GM19328 (cell line): ENCODE results near the gene F11.
"Not testable (repeated sequence)": the region's sequence is repeated elsewhere in the genome, so short reads cannot be mapped to it uniquely, and the experiment has no call there.

Source experiments
- ATAC-seq: cut with Tn5 transposase; IDR thresholded peaks from one replicate; pipeline ENCODE4 v1.9.1; 2021; ENCODE audit warnings: mild to moderate bottlenecking, moderate library complexity; ENCODE audit not compliant: unreplicated experiment

F11 gene

DNA sequence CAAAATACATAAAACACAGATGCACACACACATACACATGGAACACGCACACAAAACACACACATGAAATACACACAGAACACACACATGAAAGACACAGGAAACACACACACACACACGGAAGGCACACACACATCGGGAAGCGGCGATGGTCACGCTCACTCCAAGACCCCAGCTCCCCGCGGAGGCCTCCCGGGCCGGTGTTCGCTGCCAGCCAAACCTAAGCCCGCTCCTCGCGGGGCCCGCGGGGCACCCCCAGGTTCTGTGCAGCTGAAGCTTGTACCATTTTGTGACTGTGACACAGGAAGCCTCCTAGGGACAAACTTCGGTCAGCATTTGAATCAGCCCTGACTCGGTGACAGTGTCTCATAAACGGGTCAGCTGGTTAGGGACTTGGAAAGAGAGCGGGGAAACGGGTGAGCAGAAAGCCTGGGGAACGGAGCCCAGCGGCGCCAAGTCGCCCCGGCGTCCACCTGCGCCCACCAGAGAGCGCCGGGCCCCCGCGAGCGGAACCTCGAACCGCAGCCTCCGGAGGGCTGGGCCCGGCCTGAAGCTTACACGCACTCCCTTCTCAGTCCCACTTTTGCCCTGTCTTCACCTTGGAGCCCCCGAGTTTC, 32.1 kb downstream of the F11 start:
- no peak for ATAC-seq

DNA sequence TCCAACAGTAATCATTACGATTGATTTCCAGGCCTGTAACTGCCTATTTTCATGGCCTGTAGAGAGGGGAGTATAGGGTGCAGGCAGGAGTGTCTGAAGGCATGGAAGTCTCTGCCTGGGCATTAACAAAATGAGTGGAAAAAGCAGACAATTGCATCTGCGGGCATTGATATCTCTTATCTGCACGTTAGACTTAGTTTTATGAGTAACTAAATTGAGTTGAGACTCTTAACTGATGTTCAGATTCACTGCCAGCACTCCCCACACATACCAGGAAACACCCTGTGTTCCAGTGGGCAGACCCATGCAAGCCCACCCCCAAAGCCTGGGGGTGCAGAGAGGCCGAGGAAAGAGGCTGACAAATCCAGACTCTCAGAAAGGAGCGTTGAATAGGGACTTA, 33.3 kb downstream of the F11 start:
- ATAC-seq = no peak

DNA sequence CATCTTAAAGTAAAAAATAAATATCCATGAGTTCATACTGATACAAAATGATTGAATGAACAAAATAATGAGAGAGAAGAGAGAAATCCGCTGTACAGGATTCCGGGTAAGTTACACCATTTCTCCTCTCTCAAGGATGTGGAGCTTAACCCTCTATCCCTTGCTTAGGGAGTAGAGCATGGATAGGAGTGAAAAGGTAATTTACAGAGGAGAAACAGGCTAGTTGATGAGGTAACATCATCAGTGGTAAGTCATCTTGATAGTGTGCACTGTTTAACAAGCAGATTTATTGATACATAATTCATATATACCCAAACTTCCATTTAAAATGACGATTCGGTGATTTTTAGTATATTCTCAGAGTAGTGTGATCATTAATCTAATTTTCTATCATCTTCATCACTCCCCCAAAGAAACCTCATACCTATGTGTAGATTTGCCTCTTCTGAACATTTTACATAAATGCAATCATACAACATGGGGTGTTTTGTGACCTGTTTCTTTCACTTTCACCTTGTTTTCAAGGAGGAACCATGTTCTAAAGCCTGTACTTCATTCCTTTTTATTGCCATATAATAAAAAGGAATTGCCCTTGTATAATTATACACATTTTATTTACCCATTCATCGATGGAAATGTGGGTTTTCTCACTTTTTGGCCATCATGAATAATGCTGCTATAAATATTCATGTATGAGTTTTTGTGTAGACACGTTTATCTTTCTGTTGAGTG, 34.8 kb downstream of the F11 start:
- no peak for ATAC-seq

DNA sequence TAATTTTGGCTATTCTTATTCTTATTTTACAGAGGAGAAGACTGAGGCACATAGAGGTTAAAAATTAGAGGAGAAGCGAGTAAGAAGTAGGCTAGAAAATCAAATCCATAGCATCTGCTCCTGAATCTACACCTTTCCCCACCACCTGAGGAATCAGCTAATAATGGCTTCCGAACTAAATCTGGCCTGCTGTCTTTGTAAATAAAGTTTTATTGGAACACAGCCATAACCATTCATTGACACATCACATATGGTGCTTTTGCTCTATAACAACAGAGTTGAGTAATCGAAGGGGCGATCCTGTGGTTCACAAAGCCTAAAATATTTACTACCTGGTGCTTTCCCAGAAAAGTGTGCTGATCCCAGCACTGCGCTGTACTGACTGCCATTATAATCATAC, 38.2 kb downstream of the F11 start:
- ATAC-seq = no peak

DNA sequence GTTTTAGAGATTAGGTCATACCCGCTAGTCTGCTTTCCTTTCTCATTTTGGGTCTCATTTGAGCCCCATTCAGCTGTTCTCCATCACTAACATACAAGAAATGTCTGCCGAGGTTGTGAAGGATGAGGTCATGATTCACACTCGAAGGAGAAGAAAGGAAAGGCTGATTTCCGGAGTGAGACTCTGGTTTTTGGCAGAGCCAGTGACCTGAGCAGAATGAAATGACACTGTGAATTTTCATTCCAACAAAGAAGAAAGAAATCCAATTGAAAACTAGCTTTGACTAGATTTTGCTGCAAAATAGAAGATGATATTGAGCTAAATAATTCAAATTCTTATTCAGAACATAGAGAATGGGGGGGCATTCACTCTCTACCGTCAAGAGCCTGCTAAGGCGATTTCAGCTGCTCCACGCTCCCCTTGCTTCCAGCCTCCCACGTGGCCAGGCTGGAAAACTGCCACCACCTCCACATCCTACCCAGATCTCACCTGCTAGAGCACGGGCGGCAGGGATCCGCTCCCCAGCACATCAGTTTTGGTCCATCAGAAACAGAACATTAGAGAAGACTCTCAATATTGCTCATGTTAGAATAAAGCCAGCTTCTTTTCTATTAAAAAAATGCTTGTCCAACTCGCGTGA, 39.0 kb downstream of the F11 start:
- no peak for ATAC-seq

DNA sequence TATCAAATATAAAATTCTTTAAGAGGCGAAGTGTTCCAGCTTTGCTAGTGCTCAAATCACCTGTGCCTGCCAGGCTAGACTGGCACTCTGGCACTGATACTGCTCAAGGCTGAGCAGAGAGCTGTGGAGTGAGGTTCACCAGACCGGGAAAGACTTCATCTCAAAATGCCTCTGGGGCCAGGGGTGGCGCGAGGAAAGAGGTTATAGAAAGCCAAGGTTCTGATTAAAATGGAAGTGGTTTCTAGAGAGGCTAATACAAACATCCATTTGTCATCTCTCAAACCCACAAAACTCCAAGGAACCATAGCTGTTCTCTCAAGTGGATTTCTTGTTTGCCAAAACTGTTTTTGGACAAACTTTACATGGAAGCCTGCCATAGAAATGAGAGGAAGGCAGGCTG, 41.5 kb downstream of the F11 start:
- ATAC-seq = no peak

DNA sequence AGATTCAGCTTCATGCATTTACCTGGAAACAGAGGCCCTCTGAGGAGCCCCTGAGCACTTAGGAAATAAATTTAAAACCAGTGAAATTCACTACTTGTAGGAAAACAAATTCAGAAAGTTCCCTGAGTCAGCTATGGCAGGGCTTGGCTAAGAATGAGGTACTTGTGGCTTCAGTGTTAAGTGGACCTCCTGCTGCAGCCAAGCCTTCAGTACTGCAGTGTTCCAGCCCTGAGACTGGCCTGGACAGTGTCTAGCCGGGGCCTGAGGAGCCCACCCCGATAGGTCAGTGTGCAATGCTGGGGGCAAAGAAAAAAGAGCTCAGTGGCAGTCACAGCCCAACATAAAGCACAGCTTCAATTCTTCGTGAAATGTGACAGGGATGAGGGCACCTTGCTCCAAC, 41.9 kb downstream of the F11 start:
- ATAC-seq = no peak

DNA sequence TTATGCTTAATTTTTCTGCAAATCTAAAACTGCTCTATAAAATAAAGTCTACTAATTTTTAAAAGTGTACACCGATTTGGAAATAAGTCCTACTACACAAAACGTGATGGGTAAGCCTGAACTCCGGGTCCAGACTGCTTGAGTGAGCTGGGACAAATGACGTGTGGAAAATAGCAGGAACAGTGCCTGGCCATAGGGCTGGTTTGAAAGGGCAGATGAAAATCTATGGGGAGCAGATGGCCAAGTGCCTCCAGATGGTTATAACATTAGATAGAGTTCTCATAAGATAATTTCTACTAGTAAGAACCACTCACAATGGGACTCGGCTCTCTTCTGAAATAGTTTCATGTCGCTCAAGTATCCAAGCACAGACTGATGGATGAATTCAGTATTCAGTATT, 52.5 kb downstream of the F11 start:
- ATAC-seq = no peak

DNA sequence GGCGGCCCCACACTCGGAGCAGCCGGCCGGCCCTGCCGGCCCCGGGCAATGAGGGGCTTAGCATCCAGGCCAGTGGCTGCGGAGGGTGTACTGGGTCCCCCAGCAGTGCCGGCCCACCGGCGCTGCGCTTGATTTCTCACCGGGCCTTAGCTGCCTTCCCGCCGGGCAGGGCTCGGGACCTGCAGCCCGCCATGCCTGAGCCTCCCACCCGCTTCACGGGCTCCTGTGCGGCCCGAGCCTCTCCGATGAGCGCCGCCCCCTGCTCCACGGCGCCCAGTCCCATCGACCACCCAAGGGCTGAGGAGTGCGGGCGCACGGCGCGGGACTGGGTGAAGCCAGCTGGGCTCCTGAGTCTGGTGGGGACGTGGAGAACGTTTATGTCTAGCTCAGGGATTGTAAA, 58.7 kb downstream of the F11 start:
- ATAC-seq = not testable (repeated sequence)

DNA sequence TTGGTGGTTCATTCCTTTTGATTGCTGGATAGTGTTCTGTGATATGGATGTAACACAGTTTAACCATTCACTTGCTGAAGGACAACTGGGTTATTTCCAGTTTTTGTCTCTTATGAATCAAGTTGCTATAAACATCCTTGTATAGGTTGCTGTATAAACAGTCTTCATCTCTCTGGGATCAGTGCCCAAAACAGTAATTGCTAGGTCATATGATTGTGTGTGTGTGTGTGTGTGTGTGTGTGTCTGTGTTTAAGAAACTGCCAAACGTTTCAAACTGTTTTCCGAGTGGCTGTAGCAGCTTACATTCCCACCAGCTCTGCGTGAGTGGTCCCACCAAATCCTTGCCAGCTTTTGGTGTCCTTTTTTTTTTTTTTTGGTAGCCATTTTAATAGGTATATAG, 60.4 kb downstream of the F11 start:
- no peak for ATAC-seq

DNA sequence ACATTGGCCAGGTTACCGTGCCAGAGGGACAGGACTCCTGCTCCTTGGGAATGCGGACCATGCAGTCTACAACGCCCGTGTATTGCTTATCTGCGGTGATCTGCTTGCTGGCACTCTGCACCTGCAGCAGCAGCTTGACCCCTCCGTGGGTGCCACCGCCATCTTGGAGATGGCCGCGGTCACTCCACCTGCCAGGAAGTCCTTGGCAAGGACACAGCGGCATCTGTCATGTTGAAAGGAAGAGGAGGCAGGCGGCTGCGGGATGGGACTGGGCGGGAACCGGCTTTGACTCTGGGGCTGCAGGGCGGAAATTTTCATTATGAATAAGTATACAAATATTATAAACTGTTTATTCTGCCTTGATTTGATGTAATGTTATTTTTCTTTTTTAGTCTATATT, 63.4 kb downstream of the F11 start:
- ATAC-seq = no peak

DNA sequence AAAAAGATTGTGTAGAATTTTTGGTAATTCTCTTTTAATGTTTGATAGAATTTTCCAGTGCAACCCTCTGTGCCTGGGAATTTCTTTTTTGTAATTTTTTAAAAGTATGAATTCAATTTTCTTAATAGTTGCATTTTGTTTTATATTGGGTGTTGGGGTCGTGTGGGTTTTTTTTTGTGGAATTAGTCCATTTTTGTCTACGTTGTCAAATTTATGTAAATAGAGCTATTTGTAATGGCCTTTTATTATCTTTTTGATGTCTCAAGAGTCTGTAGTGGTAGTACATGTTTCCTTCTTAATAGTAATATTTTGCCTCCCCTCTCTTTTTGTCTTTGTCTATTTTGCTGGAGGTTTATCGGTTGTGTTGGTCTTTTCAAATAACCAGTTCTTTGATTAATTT, 64.4 kb downstream of the F11 start:
- ATAC-seq = no peak

DNA sequence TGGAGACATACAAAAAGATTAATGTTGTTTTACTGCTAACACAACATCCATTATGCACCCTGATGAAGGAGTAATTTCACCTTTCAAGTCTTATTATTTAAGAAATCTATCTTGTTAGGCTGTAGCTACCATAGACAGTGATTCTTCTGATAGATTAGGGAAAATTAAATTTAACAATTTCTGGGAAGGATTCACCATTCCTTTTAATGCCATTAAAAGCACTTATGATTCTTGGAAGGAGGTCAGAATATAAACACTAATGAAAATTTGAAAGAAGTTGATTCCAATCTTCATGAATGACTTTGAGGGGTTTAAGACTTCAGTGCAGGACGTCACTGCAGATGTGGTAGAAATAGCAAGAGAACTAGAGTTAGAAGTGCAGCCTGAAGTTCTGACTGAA, 69.8 kb downstream of the F11 start:
- ATAC-seq = no peak
